A673 (cell line): Measurements from ENCODE around the gene RASSF8.

Experiments used
- EZH2 ChIP-seq: fragments of 200-600 bp; sonication (generic); IDR thresholded peaks from 2 replicates; pipeline ENCODE4 v1.6.1; 2017; ENCODE audit warnings: borderline replicate concordance, low read depth, mild to moderate bottlenecking, mixed read lengths, antibody characterized with exemption, low read length; ENCODE audit not compliant: poor library complexity, severe bottlenecking
- TF ChIP-seq, protein P1 (sequence below): fragments of 300-800, 200-600 bp; sonication (generic); conservative IDR thresholded peaks from 2 replicates; pipeline ENCODE4 v1.5.1; 2017; ENCODE audit warnings: low read depth, mild to moderate bottlenecking, antibody characterized with exemption, low read length, moderate library complexity, mixed read lengths

- TF ChIP-seq, protein P1, sequence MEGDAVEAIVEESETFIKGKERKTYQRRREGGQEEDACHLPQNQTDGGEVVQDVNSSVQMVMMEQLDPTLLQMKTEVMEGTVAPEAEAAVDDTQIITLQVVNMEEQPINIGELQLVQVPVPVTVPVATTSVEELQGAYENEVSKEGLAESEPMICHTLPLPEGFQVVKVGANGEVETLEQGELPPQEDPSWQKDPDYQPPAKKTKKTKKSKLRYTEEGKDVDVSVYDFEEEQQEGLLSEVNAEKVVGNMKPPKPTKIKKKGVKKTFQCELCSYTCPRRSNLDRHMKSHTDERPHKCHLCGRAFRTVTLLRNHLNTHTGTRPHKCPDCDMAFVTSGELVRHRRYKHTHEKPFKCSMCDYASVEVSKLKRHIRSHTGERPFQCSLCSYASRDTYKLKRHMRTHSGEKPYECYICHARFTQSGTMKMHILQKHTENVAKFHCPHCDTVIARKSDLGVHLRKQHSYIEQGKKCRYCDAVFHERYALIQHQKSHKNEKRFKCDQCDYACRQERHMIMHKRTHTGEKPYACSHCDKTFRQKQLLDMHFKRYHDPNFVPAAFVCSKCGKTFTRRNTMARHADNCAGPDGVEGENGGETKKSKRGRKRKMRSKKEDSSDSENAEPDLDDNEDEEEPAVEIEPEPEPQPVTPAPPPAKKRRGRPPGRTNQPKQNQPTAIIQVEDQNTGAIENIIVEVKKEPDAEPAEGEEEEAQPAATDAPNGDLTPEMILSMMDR: no peak
- TF ChIP-seq EZH2: no peak
Observed at GRCh38 chr12:25993901-25994651, 35.6 kb downstream of the RASSF8 start.
